HL-60 (cell line): Measurements from ENCODE around the gene FAM120AOS.

Experiments
- CTCF ChIP-seq: IDR thresholded peaks from one replicate; pipeline ENCODE4 v1.5.1; 2011; ENCODE audit warnings: low read length, control low read depth, inconsistent platforms; ENCODE audit not compliant: insufficient read depth
- GABPA ChIP-seq: IDR thresholded peaks from 2 replicates; pipeline ENCODE4 v1.6.1; 2012; ENCODE audit warnings: low read depth

GRCh38 chr9:93466416-93467061, 13.2 kb upstream of the FAM120AOS start:
- no peak for TF ChIP-seq CTCF
- TF ChIP-seq GABPA: no peak
